Peyer's patch (tissue), 4 donors: ENCODE data around the gene PPP1R15A. TPM values are rescaled to one million over a fixed set of nuclear protein-coding genes. Genes with fewer than 3 reads are reported as not detected.

Source experiments
- DNase-seq, 3 donors: peaks; one replicate each; pipeline ENCODE4 v3.0.0-alpha.2; 2017 to 2019
- H3K27ac ChIP-seq, 4 donors: fragments of 200-600 bp; sonication (generic); one replicate each; pipeline ENCODE4 v1.5.1; 2016 to 2019
- H3K27me3 ChIP-seq, 2 donors: fragments of 200-600 bp; sonication (generic); one replicate each; pipeline ENCODE4 v1.5.1; 2019
- H3K36me3 ChIP-seq, 3 donors: fragments of 200-600 bp; sonication (generic); one replicate each; pipeline ENCODE4 v1.5.1; 2016 to 2019
- H3K4me1 ChIP-seq, 4 donors: fragments of 200-600 bp; sonication (generic); one replicate each; pipeline ENCODE4 v1.5.1; 2016 to 2019
- H3K4me3 ChIP-seq, 4 donors: fragments of 200-600 bp; sonication (generic); 1 replicate in 3 of 4; 2 replicates in 1 of 4; pipeline ENCODE4 v1.5.1; 2016 to 2019; ENCODE audit warnings: mild to moderate bottlenecking in 1 of 4
- H3K9me3 ChIP-seq, 4 donors: fragments of 200-600 bp; sonication (generic); one replicate each; pipeline ENCODE4 v1.5.1; 2016 to 2019; ENCODE audit warnings: mild to moderate bottlenecking in 1 of 4
- CTCF ChIP-seq, 6 experiments: fragments of 450-650 bp in 4 of 6; fragments of 200-600 bp in 2 of 6; sonication (generic) in 1 of 6; IDR thresholded peaks; one replicate each; pipeline ENCODE4 v1.5.1; 2017 to 2019; ENCODE audit warnings: antibody characterized with exemption in 6 of 6, mild to moderate bottlenecking in 3 of 6, moderate library complexity in 1 of 6
- POLR2A ChIP-seq, 2 donors: fragments of 450-650 bp; IDR thresholded peaks; one replicate each; pipeline ENCODE4 v1.5.1; 2017; ENCODE audit warnings: antibody characterized with exemption in 2 of 2, mild to moderate bottlenecking in 2 of 2, moderate library complexity in 2 of 2
- total RNA-seq, 4 donors: library from RNA; depleted of rRNA; stranded (reverse); fragments of >200 nt; gene quantifications; one replicate each; pipeline ENCODE4 v1.1.0, GENCODE V29; 2016

PPP1R15A gene
- total RNA-seq, 4 donors from 2014 or later = 39.2 to 198 (median 80.3) TPM

GRCh38 chr19:48859711-48860572, 12.3 kb upstream of the PPP1R15A start:
- peak overlapping the region in 1 of 4 donors; percentile 49 for H3K27ac ChIP-seq
- TF ChIP-seq CTCF (IDR thresholded peaks at IDR 0.05) (no peak), POLR2A (IDR thresholded peaks at IDR 0.05) (no peak)
- DNase-seq = no peak
- no peaks in the 10 kb centered on the region for H3K36me3 ChIP-seq
- H3K9me3 ChIP-seq = no peaks in the 10 kb centered on the region
- no peaks in the 10 kb centered on the region for H3K27me3 ChIP-seq
- no peaks in the 10 kb centered on the region for H3K4me1 ChIP-seq
- peak overlapping the region in 2 of 4 donors; percentile 25 to 39 for H3K4me3 ChIP-seq

- no peak for TF ChIP-seq POLR2A (IDR thresholded peaks at IDR 0.05)
- TF ChIP-seq CTCF (IDR thresholded peaks at IDR 0.05) = no peak
- Histone ChIP-seq H3K27ac (no peak overlapping the region), H3K36me3 (no peaks in the 10 kb centered on the region), H3K27me3 (no peaks in the 10 kb centered on the region), H3K4me3 (no peak overlapping the region), H3K9me3 (no peaks in the 10 kb centered on the region), H3K4me1 (peaks cover 0 to under 1% (median 0%) of the 10 kb centered on the region in 4 donors)
- no peak for DNase-seq
These were observed 10.9 kb upstream of the PPP1R15A start for GRCh38 chr19:48861313-48861712.

- Histone ChIP-seq H3K27ac (no peak overlapping the region), H3K4me1 (peaks cover 0 to 16% (median 0%) of the 10 kb centered on the region in 4 donors), H3K4me3 (no peak overlapping the region), H3K36me3 (no peaks in the 10 kb centered on the region), H3K9me3 (no peaks in the 10 kb centered on the region), H3K27me3 (no peaks in the 10 kb centered on the region)
- TF ChIP-seq POLR2A (IDR thresholded peaks at IDR 0.05) = no peak
- no peak for TF ChIP-seq CTCF (IDR thresholded peaks at IDR 0.05)
- DNase-seq = no peak
These were observed 9.4 kb upstream of the PPP1R15A start for GRCh38 chr19:48862827-48863226.

- DNase-seq = no peak
- Histone ChIP-seq H3K36me3 (no peaks in the 10 kb centered on the region), H3K4me1 (peaks cover 0 to 23% (median 0%) of the 10 kb centered on the region in 4 donors), H3K27me3 (no peaks in the 10 kb centered on the region), H3K9me3 (no peaks in the 10 kb centered on the region), H3K27ac (no peak overlapping the region), H3K4me3 (no peak overlapping the region)
- TF ChIP-seq POLR2A (IDR thresholded peaks at IDR 0.05) (no peak), CTCF (IDR thresholded peaks at IDR 0.05) (no peak)
These were observed 5.5 kb upstream of the PPP1R15A start for GRCh38 chr19:48866692-48867091.

GRCh38 chr19:48867123-48867745, 5.0 kb upstream of the PPP1R15A start:
- DNase-seq = no peak

More at GRCh38 chr19:48867123-48867745, 5.0 kb upstream of the PPP1R15A start:
- Histone ChIP-seq H3K4me3 (peak overlapping the region in 2 of 4 donors; percentile 29 to 35), H3K4me1 (peaks cover 0 to 23% (median 0%) of the 10 kb centered on the region in 4 donors), H3K27ac (peak overlapping the region; percentile 25 to 77 (median 57)), H3K36me3 (no peaks in the 10 kb centered on the region), H3K9me3 (no peaks in the 10 kb centered on the region), H3K27me3 (no peaks in the 10 kb centered on the region)
- TF ChIP-seq CTCF (IDR thresholded peaks at IDR 0.05) (no peak), POLR2A (IDR thresholded peaks at IDR 0.05) (no peak)
